Activated CD8-positive, alpha-beta T cell treated with anti-CD3 and anti-CD28 coated beads, Interleukin-2, amount 10 ng/mL, durations not matched to agents 7 days and 5 days (primary cell): ENCODE measurements around the gene KCNG2. TPM values are rescaled to one million over a fixed set of nuclear protein-coding genes. Genes with fewer than 3 reads are reported as not detected.
"Not testable (repeated sequence)": the region's sequence is repeated elsewhere in the genome, so short reads cannot be mapped to it uniquely, and the experiment has no call there.

ENCODE experiments used
- ATAC-seq: fragments of 150-1000 bp; cut with Tn5 transposase; one replicate; pipeline ENCODE4 v1.10.0; 2021; ENCODE audit warnings: moderate library complexity
- CTCF ChIA-PET: fragments of 350-600 bp; sonication (Branson Sonifier 250); formaldehyde crosslinking; loops from one replicate; lab custom pipeline; 2021; ENCODE audit warnings: antibody characterized with exemption; lab: Charles Lee
- POLR2A ChIA-PET: fragments of 350-600 bp; sonication (Branson Sonifier 250); formaldehyde crosslinking; loops from one replicate; lab custom pipeline; 2021; ENCODE audit warnings: antibody characterized with exemption; lab: Charles Lee
- DNase-seq: peaks from one replicate; pipeline ENCODE4 v3.0.0-alpha.2; 2020
- H3K27ac Mint-ChIP-seq: one replicate; pipeline ENCODE4 v1.8.0; 2021; ENCODE audit warnings: mild to moderate bottlenecking, mixed read lengths
- H3K27me3 Mint-ChIP-seq: one replicate; pipeline ENCODE4 v1.8.0; 2021; ENCODE audit warnings: low read depth, mixed read lengths
- H3K36me3 Mint-ChIP-seq: one replicate; pipeline ENCODE4 v1.8.0; 2021; ENCODE audit warnings: low read depth, mixed read lengths
- H3K4me1 Mint-ChIP-seq: one replicate; pipeline ENCODE4 v1.8.0; 2021; ENCODE audit warnings: low read depth, mixed read lengths
- H3K4me3 Mint-ChIP-seq: one replicate; pipeline ENCODE4 v1.8.0; 2021; ENCODE audit warnings: mild to moderate bottlenecking, mixed read lengths
- H3K9me3 Mint-ChIP-seq: one replicate; pipeline ENCODE4 v1.8.0; 2022; ENCODE audit warnings: mixed read lengths; ENCODE audit not compliant: insufficient read depth
- total RNA-seq, 2 experiments: library from RNA; stranded (reverse); gene quantifications; one replicate each; pipeline ENCODE4 v1.2.3, GENCODE V29; 2021

KCNG2 gene
- not detected for total RNA-seq

DNA sequence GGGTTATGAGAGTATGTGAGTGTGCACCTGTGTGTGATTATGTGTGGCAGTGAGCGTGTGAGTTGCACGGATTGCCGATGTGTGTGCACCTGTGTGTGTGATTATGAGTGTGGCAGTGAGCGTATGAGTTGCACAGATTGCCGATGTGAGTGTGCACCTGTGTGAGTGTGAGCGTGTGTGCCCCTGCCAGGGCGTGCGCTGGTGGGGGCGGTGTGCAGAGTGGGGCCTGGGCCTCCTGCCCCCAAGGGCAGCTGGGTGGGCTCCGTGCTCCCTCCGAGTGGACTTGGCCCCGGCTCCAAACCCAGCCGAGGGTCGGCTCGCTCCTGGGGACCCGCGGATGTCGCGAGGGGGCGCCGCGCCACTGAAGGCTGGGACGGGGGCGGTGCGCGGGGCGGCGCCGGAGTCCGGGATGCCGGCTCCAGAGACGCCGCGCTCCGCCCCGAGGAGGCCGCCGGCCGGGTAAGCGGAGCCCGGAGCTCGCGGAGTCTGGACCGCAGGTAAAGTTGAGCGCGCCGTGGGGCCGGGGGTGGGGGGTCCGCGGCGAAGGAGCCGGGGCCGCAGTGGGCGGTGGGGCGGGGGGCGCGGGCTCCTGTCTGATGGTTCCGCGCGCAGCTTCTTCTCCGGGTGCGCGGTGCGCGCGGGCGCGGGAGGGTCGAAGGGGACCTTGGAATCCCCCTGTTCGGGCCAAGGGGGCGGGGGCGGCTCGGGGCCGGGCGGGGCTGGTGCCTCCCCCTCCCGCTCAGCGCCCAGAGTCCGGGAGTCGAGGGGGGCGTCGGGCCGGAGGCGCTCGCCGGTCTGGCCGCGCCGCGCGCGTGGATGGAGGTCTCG lies at the start of gene KCNG2:
KCNG2 (plus strand) TSS at position 421 of the 828 bp plus-strand sequence. CDS start 65,730 bp downstream, outside the sequence.
- peaks cover 9% of the 10 kb centered on the region for H3K4me1 Mint-ChIP-seq
- H3K27me3 Mint-ChIP-seq = peaks cover 39% of the 10 kb centered on the region
- H3K27ac Mint-ChIP-seq = no peak within 1 kb of the TSS
- ChIA-PET POLR2A (no interaction called here), CTCF (no interaction called here)
- H3K4me3 Mint-ChIP-seq = peak within 1 kb of the TSS; percentile 9
- DNase-seq (no peak), ATAC-seq (peak; percentile 70)
- peaks cover 2% of the 10 kb centered on the region for H3K36me3 Mint-ChIP-seq
- no peaks in the 10 kb centered on the region for H3K9me3 Mint-ChIP-seq

DNA sequence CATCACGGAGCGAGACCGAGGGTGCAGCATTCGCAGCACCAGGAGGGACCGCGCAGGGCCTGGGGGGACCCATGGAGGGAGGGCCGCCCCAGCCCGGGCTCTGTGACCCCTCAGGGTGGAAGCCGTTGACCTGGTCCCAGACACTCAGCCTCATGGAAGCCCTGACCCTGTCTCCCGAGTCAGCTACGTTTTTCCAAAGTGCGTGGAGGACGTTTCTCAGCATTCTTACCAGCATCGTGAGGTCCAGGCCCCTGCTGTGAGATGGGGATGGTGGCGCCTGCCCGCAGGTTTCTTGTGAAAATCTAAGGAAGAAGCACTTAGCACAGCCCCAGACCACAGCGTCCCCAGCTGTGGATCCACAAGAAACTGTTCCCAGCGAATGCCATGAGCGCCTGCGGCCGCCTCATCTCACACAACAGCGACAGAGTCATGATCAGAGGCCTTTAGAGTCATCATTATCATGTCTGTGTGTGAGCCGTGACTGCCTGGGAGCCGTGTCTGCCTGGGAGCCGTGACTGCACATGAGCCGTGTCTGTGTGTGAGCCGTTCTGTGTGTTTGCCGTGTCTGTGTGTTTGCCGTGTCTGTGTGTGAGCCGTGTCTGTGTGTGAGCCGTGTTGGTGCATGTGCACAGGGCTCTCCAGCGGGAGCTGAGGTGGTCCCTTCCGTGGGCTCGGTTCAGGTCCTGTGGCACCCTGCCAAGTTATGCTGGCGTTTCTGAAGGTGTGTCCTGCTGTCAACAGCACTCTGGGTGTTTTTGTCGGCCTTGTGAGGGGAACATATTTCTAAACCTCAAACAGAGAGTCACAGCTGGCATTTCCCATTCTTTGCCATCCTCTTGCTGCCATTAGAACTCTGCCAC lies 49.2 kb upstream of the KCNG2 start:
- ChIA-PET CTCF (no interaction called here), POLR2A (no interaction called here)
- Mint-ChIP-seq H3K27ac (no peak overlapping the region), H3K4me1 (no peaks in the 10 kb centered on the region), H3K27me3 (no peaks in the 10 kb centered on the region), H3K9me3 (no peaks in the 10 kb centered on the region), H3K4me3 (no peak overlapping the region), H3K36me3 (peaks cover 44% of the 10 kb centered on the region)
- no peak for ATAC-seq
- DNase-seq = no peak

DNA sequence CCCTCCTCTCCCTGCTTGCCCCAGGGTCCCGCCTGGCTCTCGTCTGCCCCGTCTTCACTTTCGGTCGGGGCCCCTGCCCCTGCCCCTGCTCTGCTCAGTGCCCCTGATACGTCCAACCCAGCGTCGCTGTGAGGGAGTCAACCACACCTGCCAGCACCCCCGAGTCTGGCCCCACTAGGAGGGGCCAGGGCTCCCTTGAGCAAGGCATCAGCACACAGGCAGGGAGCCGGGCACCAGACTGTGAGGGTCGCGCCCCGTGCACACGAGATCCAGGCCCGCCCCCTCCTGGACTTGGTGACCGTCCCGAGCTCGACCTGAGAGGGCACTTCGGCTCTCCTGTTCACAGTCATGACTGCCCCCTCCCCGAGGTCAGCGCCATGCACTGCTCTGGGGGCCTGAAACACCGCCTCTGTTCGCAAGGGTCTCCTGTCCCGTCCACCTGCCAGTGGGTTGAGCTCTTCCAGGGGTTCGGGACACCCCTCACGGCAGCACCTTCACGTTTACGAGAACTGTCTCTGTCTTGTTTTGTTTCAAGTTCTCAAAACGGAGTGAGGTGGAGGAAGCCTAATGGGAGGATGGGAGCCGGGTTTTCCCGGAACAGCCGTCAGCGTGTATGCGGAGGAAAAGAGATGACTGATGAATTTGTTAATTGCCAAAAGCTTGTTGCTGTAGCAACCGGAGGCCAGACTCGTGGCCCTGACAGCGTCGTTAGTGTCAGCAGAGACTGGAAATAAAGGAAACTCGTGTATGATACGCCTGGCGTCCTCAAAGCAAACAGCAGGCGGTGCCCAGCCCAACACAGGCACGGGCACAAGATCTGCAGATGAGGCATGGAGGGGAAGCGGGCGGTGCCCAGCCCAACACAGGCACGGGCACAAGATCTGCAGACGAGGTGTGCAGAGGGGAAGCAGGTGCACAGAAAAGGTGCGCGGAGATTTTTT lies 48.2 kb upstream of the KCNG2 start:
- Mint-ChIP-seq H3K27ac (no peak overlapping the region), H3K4me3 (no peak overlapping the region), H3K4me1 (no peaks in the 10 kb centered on the region), H3K27me3 (no peaks in the 10 kb centered on the region), H3K9me3 (no peaks in the 10 kb centered on the region), H3K36me3 (peaks cover 43% of the 10 kb centered on the region)
- DNase-seq (no peak), ATAC-seq (no peak)
- CTCF ChIA-PET = no interaction called here
- POLR2A ChIA-PET = no interaction called here

GRCh38 chr18:79750980-79751571 lies 46.7 kb upstream of the KCNG2 start:
- Mint-ChIP-seq H3K27me3 (no peaks in the 10 kb centered on the region), H3K4me3 (no peak overlapping the region), H3K27ac (no peak overlapping the region), H3K4me1 (no peaks in the 10 kb centered on the region), H3K9me3 (no peaks in the 10 kb centered on the region), H3K36me3 (peaks cover 49% of the 10 kb centered on the region)
- DNase-seq (no peak), ATAC-seq (no peak)
- ChIA-PET POLR2A (no interaction called here), CTCF (no interaction called here)

DNA sequence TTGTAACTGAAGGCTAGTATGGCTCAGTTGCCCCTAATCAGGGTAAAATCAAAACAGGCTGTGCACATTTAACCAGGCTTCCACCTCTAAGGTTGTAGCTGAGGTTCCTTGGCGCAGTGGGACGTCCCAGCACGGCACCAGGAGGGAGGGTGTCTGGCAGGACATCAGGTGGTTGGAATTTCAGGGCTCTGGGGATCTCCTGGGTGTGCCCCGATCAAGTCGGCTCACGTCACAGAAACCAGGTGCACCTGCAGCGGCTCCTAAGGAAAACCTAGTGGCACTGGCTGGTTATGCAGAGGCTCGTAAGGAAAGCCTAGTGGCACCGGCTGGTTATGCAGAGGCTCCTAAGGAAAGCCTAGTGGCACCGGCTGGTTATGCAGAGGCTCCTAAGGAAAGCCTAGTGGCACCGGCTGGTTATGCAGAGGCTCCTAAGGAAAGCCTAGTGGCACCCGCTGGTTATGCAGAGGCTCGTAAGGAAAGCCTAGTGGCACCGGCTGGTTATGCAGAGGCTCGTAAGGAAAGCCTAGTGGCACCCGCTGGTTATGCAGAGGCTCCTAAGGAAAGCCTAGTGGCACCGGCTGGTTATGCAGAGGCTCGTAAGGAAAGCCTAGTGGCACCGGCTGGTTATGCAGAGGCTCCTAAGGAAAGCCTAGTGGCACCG lies 45.7 kb upstream of the KCNG2 start:
- CTCF ChIA-PET, H3K9me3 Mint-ChIP-seq, H3K4me1 Mint-ChIP-seq, DNase-seq, H3K27ac Mint-ChIP-seq, H3K27me3 Mint-ChIP-seq, H3K4me3 Mint-ChIP-seq, ATAC-seq, POLR2A ChIA-PET: not testable (repeated sequence)
- peaks cover 49% of the 10 kb centered on the region for H3K36me3 Mint-ChIP-seq

DNA sequence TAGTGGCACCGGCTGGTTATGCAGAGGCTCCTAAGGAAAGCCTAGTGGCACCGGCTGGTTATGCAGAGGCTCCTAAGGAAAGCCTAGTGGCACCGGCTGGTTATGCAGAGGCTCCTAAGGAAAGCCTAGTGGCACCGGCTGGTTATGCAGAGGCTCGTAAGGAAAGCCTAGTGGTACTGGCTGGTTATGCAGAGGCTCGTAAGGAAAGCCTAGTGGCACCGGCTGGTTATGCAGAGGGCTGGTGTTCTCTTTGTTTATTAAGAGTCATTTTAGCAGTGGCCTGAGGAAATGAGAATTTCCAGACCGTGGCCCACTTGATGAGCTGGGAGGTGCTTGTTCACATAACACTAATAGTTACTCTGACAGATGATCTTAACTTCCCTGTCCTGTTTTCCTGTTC lies 44.8 kb upstream of the KCNG2 start:
- H3K9me3 Mint-ChIP-seq, ATAC-seq, H3K4me1 Mint-ChIP-seq, H3K27me3 Mint-ChIP-seq, DNase-seq, H3K27ac Mint-ChIP-seq, POLR2A ChIA-PET, H3K4me3 Mint-ChIP-seq, CTCF ChIA-PET: not testable (repeated sequence)
- peaks cover 43% of the 10 kb centered on the region for H3K36me3 Mint-ChIP-seq

- Mint-ChIP-seq H3K36me3 (peaks cover 45% of the 10 kb centered on the region), H3K27me3 (no peaks in the 10 kb centered on the region), H3K4me1 (no peaks in the 10 kb centered on the region), H3K27ac (no peak overlapping the region), H3K9me3 (no peaks in the 10 kb centered on the region), H3K4me3 (no peak overlapping the region)
- no peak for ATAC-seq
- ChIA-PET POLR2A (no interaction called here), CTCF (no interaction called here)
- DNase-seq = no peak
Measured at GRCh38 chr18:79753391-79753851, 44.3 kb upstream of the KCNG2 start.

- ATAC-seq = no peak
Measured at GRCh38 chr18:79754022-79754761, 43.5 kb upstream of the KCNG2 start.

DNA sequence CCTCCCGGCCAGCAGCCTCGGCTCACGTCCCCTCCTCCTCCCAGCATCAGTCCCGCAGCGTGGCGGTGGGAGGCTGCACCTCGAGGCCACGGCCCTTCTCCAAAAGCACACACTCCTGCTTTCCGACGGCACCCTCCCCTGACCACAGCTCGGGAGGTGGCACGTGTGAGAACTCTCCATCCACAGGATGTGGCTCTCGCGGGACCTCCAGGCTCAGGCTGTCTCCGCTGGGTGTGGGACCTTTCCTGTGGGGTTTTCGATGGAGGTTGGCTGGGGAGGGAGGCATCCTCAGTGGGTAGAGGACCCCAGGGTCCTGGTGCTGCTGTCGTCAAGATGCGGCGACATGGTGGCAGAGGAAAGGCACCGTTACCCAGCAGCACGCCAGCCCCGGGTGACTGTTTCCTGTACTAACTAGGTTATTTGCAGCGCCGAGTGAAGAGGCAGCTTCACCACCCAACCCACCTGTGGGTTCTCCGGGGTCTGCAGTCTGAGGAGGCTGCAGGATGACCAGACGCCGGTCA lies 42.8 kb upstream of the KCNG2 start:
- Mint-ChIP-seq H3K27me3 (no peaks in the 10 kb centered on the region), H3K4me3 (no peak overlapping the region), H3K4me1 (no peaks in the 10 kb centered on the region), H3K27ac (no peak overlapping the region), H3K9me3 (no peaks in the 10 kb centered on the region), H3K36me3 (peaks cover 48% of the 10 kb centered on the region)
- ATAC-seq (no peak), DNase-seq (no peak)
- CTCF ChIA-PET = no interaction called here
- POLR2A ChIA-PET = no interaction called here

More at GRCh38 chr18:79754022-79754761, 43.5 kb upstream of the KCNG2 start:
- Mint-ChIP-seq H3K36me3 (peaks cover 49% of the 10 kb centered on the region), H3K27ac (no peak overlapping the region), H3K4me1 (no peaks in the 10 kb centered on the region), H3K9me3 (no peaks in the 10 kb centered on the region), H3K27me3 (no peaks in the 10 kb centered on the region), H3K4me3 (no peak overlapping the region)
- CTCF ChIA-PET = no interaction called here
- POLR2A ChIA-PET = no interaction called here
- no peak for DNase-seq

DNA sequence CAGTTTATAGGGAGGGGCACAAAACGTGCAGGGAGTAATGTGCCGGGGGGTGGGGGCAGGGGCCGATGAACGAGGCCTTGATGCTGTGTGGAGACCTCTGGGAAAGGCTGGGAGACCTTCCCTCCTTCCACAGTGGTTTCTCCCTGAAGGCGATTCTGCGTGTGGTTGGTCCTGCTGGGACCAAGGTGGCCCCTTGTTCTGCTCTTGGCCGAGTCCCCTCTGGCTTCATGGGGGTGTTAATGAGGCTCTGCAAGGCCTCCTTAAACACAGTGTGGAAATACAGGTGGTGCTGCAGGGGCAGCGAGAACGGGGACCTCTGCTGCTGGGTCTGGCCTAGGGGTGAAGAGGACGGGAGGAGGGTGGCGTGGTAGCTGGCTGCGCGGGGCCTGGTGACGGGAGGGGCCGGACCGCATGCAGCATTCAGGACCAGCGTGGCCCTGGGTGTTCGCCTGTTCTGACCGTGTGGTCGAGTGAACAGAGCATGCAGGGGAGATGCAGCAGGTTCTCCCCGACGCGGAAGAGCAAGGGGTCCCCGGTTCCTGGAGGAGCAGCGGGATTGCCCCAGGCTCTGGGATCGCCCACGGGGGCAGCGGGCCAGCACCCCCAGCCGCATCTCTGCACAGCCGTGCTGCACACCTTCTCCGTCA lies 42.1 kb upstream of the KCNG2 start:
- H3K27ac Mint-ChIP-seq = no peak overlapping the region
- peaks cover 49% of the 10 kb centered on the region for H3K36me3 Mint-ChIP-seq
- H3K4me1 Mint-ChIP-seq = no peaks in the 10 kb centered on the region
- no peaks in the 10 kb centered on the region for H3K27me3 Mint-ChIP-seq
- H3K4me3 Mint-ChIP-seq = no peak overlapping the region
- ATAC-seq (no peak), DNase-seq (no peak)
- POLR2A ChIA-PET = no interaction called here
- H3K9me3 Mint-ChIP-seq = no peaks in the 10 kb centered on the region
- CTCF ChIA-PET = no interaction called here
